Right renal cortex interstitium (tissue), 3 donors: ENCODE data around the gene TTPAL. TPM values are rescaled to one million over a fixed set of nuclear protein-coding genes. Genes with fewer than 3 reads are reported as not detected.
"Not testable (repeated sequence)": the region's sequence is repeated elsewhere in the genome, so short reads cannot be mapped to it uniquely, and the experiment has no call there.

Source experiments
- DNase-seq, 3 donors: peaks; one replicate each; pipeline ENCODE4 v3.0.0-alpha.2; 2013; ENCODE audit warnings: low read depth in 3 of 3, low spot score in 2 of 3
- polyA plus RNA-seq, 3 donors: library from polyadenylated mRNA; unstranded; fragments of 120-200 nt; gene quantifications; one replicate each; pipeline ENCODE4 v1.2.1, GENCODE V29; 2013; ENCODE audit not compliant: insufficient read length in 3 of 3

The TTPAL gene
- polyA plus RNA-seq, 3 donors: 10.9 to 13.1 (median 11.6) TPM

DNA sequence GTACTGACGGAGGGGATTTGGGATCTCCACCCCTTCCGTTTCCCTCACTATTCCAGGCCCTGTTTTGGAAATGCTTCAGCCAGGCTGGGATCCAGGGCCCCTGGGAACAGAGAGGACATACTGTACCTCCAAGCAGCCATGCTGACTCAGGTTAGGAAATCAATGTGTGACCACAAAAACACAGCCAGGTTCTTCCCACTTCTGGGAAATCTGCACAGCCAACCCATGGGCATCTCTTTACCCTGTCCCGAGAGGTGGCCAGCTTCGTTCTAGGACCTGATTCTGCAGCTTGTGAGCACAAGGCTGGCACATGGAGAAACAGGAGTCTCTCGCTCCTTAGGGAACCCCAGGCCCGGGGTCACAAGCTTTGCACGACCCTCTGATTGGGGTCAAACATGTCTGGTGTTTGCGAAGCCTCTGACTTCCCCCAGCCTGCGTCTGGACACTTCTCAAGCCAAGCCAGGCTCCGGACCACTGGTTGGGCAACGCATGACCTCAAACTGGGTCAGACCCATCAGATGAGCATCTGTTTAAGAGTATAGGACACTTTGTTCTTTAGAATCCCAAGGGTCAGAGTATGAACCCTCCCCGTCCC lies 8.3 kb upstream of the TTPAL start:
- DNase-seq: no peak

DNA sequence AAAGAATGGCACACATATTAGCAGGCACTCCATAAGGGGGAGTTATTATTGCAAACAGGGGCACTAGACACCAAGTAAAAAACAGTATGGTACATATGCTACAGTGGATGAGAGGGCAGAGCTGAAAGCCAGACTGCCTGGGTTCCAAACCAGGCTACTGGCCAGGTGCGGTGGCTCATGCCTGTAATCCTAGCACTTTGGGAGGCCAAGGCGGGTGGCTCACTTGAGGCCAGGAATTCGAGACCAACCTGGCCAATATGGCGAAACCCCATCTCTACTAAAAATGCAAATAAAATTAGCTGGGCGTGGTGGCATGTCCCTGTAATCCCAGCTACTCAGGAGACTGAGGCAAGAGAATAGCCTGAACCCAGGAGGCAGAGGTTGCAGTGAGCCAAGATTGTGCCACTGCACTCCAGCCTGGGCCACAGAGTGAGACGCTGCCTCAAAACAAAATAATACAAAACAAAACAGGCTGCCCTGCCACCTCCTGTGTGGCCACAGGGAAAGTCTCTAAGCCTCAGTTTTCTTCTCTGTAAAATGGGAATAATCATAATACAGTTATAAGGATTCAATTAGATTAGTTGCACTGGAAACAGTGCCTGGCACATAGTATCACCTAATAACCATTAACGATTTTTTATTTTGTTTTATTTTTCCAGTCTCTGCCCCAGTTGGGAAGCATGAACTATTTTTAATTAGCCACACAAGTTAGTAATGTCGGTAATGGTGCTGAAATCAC lies 7.5 kb upstream of the TTPAL start:
- DNase-seq: no peak

DNA sequence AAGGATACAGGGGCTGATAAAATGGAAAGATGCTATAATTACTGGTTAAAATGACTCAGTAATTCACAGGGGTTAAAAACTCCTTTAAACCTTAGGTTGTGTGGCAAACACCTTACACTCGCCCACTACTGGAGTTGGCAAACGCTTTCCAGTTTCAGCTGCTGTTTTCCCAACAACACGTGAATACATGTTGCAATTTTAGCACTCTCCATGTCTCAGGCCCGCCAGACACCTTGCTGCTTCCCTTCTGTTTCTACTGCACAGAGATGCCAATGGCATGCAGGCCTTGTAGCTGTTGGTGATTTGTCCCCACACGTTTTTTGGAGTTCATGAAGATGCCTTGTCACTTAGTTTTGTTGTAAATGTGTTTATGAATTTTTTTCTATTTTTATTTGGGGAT lies 5.3 kb upstream of the TTPAL start:
- DNase-seq: no peak

DNA sequence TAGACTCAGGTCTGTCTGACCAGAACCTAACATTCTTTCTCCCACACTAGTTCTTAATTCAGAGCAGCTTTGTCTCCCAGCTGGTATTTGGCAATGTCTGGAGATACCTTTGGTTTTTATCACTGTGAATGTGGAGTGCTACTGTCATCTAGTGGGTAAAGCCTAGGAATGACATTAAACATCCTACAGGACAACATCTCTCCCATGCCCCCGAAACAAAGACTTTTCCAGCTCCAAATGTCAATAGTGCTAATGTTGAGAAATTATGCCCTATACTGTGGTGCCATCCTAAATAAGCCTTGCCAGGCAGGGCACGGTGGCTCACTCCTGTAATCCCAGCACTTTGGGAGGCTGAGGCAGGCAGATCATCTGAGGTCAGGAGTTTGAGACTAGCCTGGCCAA lies 4.2 kb upstream of the TTPAL start:
- no peak for DNase-seq

GRCh38 chr20:44472283-44472682 lies 3.4 kb upstream of the TTPAL start:
- DNase-seq: not testable (repeated sequence)

- DNase-seq: no peak
Measured at GRCh38 chr20:44475372-44475693, 341 bp upstream of the TTPAL start.

DNA sequence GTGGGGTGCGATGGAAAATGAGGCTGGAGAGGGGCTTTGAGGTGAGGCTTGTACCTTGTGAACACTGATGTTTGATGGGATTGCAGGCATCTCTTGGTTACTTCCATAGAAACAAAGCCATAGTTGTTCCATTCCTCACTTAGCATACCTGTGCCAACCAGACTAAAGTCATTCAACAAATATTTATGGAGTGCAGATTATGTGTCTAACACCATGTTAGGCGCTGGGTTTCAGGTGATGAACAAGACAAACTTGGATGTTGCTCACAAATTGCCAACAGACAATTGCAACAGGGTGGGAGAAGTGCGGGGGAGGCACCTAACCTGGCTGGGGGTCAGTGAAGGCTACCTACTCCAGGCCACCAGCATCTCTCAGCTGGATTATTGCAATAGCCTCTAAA lies 1.5 kb downstream of the TTPAL start:
- DNase-seq: no peak

- DNase-seq: no peak
Measured at GRCh38 chr20:44478206-44478605, 2.5 kb downstream of the TTPAL start.

DNA sequence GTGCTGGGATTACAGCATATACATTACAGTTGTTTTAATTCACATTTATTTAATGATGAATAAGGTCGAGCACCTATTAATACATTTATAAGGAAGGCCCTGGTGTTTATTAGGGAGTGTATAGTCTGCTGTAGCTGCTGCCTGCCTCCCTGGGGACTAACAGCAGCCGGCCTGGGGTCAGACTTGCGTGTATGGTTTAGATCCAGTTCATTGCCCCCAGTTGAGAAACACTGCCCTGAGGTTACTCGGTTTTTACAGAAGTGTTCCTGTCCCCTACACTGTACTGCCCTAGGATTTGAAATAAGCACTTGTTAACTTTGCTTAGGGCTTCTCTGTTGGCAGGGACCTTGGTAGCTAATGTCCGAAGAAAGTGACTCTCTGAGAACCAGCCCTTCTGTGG lies 4.0 kb downstream of the TTPAL start:
- DNase-seq: no peak

GRCh38 chr20:44480097-44480496 lies 4.4 kb downstream of the TTPAL start:
- no peak for DNase-seq

- DNase-seq: no peak
Measured at GRCh38 chr20:44481719-44482416, 6.2 kb downstream of the TTPAL start.

- no peak for DNase-seq
Measured at GRCh38 chr20:44483112-44483511, 7.4 kb downstream of the TTPAL start.

GRCh38 chr20:44485078-44485829 lies 9.6 kb downstream of the TTPAL start:
- no peak for DNase-seq

- no peak for DNase-seq
Measured at GRCh38 chr20:44485830-44486198, 10.1 kb downstream of the TTPAL start.

DNA sequence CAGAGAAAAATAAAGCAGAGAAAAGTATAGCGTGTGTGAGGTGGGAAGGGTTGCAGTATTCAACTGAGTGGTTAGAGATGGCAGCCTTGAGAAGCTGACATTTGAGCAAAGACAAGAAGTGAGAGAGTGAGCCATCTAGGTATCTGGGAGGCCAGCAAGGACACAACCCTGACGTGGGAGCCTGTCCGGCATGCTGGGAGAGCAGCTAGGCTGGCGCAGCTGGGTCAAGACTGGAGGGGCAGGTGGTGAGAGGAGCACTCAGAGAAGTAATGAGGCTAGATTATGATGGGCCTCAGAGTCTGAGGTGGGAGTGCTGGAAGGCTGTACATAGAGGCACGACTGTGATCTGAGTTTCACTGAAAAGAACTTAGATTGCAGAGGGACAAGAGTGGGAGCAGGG lies 12.9 kb downstream of the TTPAL start:
- DNase-seq: no peak

DNA sequence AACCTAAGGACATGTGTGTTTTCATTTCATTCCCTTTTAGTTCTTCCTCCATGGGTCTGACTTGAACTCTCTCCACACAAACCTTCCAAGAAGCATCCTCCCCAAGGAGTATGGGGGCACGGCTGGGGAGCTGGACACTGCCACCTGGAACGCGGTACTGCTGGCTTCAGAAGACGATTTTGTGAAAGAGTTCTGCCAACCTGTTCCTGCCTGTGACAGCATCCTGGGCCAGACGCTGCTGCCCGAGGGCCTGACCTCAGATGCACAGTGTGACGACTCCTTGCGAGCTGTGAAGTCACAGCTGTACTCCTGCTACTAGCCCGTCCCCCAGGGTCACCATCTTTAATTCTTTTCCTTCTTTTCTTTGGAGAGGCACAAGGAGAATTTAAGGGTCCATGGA lies 13.5 kb downstream of the TTPAL start:
- DNase-seq: no peak

GRCh38 chr20:44489931-44490330 lies 14.3 kb downstream of the TTPAL start:
- no peak for DNase-seq

GRCh38 chr20:44491635-44492395 lies 16.1 kb downstream of the TTPAL start:
- DNase-seq: no peak

- no peak for DNase-seq
Measured at GRCh38 chr20:44494266-44494665, 18.6 kb downstream of the TTPAL start.

DNA sequence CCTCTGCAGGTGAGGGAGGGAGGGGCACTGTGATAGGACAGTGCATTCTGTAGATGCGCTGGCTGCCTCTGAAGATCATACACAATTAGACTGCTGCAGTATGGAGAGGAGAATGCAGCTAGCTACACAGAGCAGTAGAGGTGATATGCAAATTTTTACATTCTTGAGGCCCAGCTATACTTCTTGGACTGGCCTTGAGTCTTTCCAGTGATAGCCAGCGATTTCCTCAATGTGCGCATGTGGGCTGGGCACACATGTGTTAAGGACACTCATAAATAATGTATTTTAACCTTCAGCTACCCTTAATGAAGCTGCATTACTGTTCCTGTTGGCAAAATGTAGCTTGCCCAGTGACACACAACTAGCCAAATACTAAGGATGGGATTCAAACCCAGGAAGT lies 19.0 kb downstream of the TTPAL start:
- no peak for DNase-seq

DNA sequence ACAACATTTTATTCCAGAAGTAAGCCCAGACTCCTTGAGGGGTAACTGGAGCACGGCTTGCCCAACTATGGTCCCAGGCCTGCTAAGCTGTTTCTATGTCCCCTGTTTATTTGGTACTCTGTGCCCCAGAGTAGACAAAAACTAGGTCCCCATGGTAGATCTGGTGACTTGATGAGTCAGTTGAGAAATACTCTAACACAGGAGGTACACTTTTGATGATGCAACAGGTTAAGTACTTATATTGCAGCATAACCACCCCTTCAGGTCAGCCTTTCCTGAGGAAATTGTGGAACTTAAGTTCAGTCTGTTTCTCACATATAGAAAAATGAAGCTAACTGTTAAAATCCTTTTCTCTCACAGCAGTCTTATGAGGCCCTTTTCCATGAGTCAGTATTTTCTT lies 19.6 kb downstream of the TTPAL start:
- DNase-seq: no peak
